Esophagus muscularis mucosa (tissue), 4 donors: ENCODE measurements around the gene VAV1.

Experiments used
- CTCF ChIP-seq, 3 experiments: fragments of 200-600 bp in 2 of 3; fragments of 450-650 bp in 1 of 3; sonication (generic) in 2 of 3; IDR thresholded peaks; one replicate each; pipeline ENCODE4 v1.5.1; 2017 to 2019; ENCODE audit warnings: antibody characterized with exemption in 3 of 3, mild to moderate bottlenecking in 2 of 3, moderate library complexity in 1 of 3
- EP300 ChIP-seq: sonication (generic); formaldehyde crosslinking; IDR thresholded peaks from one replicate; pipeline ENCODE4 v1.6.1; 2017; ENCODE audit warnings: antibody characterized with exemption
- POLR2A ChIP-seq: fragments of 450-650 bp; IDR thresholded peaks from one replicate; pipeline ENCODE4 v1.6.1; 2017; ENCODE audit warnings: antibody characterized with exemption, moderate library complexity, mild to moderate bottlenecking, low read depth
- POLR2AphosphoS5 ChIP-seq, 2 donors: sonication (generic); formaldehyde crosslinking; IDR thresholded peaks; one replicate each; pipeline ENCODE4 v1.6.1; 2017; ENCODE audit warnings: antibody characterized with exemption in 2 of 2

- no peak for TF ChIP-seq EP300
- no peak for TF ChIP-seq CTCF (IDR thresholded peaks at IDR 0.05)
- no peak for TF ChIP-seq POLR2A
- no peak for TF ChIP-seq POLR2AphosphoS5 (IDR thresholded peaks at IDR 0.05)
These were observed 70.5 kb downstream of the VAV1 start for GRCh38 chr19:6842871-6843607.
